ENCODE results near the gene RHOBTB1.
"Not testable (repeated sequence)": the region's sequence is repeated elsewhere in the genome, so short reads cannot be mapped to it uniquely, and the experiment has no call there.

RHOBTB1 gene

DNA sequence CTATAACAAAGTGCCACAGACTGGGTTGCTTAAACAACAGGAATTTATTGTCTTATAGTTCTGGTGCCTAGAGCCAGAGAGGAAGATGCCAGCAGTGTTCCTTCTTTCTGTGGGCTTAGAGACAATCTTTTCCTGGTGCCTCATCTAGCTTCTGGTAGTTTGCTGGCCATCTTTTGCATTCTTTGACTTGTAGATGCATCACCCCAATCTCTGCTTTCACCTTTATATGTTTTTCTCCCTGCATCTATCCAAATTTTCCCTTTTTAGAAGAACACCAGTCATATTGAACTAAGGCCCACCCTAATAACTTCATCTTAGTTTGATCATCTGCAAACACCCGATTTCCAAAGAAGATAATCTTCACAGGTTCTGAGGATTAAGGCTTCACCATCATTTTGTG, 98.9 kb downstream of the RHOBTB1 start:
- Histone ChIP-seq H3K4me2 (ENCODE audit: low read length) (no peak overlapping the region), H3K4me3 (ENCODE audit: low read depth, low read length, poor library complexity, severe bottlenecking) (no peak overlapping the region), H3K9me3 (ENCODE audit: low read length) (no peaks in the 10 kb centered on the region), H4K20me1 (ENCODE audit: insufficient read depth, low read length) (no peaks in the 10 kb centered on the region), H3F3A (ENCODE audit: insufficient read depth, low read length) (no peaks in the 10 kb centered on the region), H3K4me1 (ENCODE audit: insufficient read depth, low read length, severe bottlenecking) (no peaks in the 10 kb centered on the region), H3K9me2 (ENCODE audit: low read depth, low read length) (no peaks in the 10 kb centered on the region), H3K27me3 (ENCODE audit: insufficient read depth, low read length) (no peaks in the 10 kb centered on the region), H2AFZ (ENCODE audit: low read length) (no peak overlapping the region), H3K79me2 (ENCODE audit: insufficient read depth, low read length) (no peaks in the 10 kb centered on the region), H3K36me3 (ENCODE audit: insufficient read depth, low read length) (no peaks in the 10 kb centered on the region), H3K27ac (ENCODE audit: low read depth, low read length, poor library complexity, severe bottlenecking) (no peak overlapping the region), H3K9ac (ENCODE audit: low read length) (no peak overlapping the region)
- no peak for TF ChIP-seq EZH2 (IDR thresholded peaks at IDR 0.05; ENCODE audit: borderline replicate concordance, low read length)
- TF ChIP-seq CTCF (IDR thresholded peaks at IDR 0.05; ENCODE audit: low read length): no peak

- Histone ChIP-seq H3K79me2 (ENCODE audit: insufficient read depth, low read length) (no peaks in the 10 kb centered on the region), H3K9me3 (ENCODE audit: low read length) (no peaks in the 10 kb centered on the region), H3K4me1 (ENCODE audit: insufficient read depth, low read length, severe bottlenecking) (no peaks in the 10 kb centered on the region), H3K36me3 (ENCODE audit: insufficient read depth, low read length) (no peaks in the 10 kb centered on the region), H3K4me3 (ENCODE audit: low read depth, low read length, poor library complexity, severe bottlenecking) (no peak overlapping the region), H3K9me2 (ENCODE audit: low read depth, low read length) (no peaks in the 10 kb centered on the region), H2AFZ (ENCODE audit: low read length) (no peak overlapping the region), H3K27ac (ENCODE audit: low read depth, low read length, poor library complexity, severe bottlenecking) (no peak overlapping the region), H3K27me3 (ENCODE audit: insufficient read depth, low read length) (no peaks in the 10 kb centered on the region), H3K4me2 (ENCODE audit: low read length) (no peak overlapping the region), H3F3A (ENCODE audit: insufficient read depth, low read length) (no peaks in the 10 kb centered on the region), H3K9ac (ENCODE audit: low read length) (no peak overlapping the region), H4K20me1 (ENCODE audit: insufficient read depth, low read length) (no peaks in the 10 kb centered on the region)
- TF ChIP-seq EZH2 (IDR thresholded peaks at IDR 0.05; ENCODE audit: borderline replicate concordance, low read length) (no peak), CTCF (IDR thresholded peaks at IDR 0.05; ENCODE audit: low read length) (no peak)
Observed at GRCh38 chr10:60842694-60843093, 101.3 kb downstream of the RHOBTB1 start.

GRCh38 chr10:60841227-60841626, 102.8 kb downstream of the RHOBTB1 start:
- not testable (repeated sequence) for H3K79me2 ChIP-seq (ENCODE audit: insufficient read depth, low read length); H2AFZ ChIP-seq (ENCODE audit: low read length); H4K20me1 ChIP-seq (ENCODE audit: insufficient read depth, low read length); H3K27ac ChIP-seq (ENCODE audit: low read depth, low read length, poor library complexity, severe bottlenecking); H3F3A ChIP-seq (ENCODE audit: insufficient read depth, low read length); H3K4me3 ChIP-seq (ENCODE audit: low read depth, low read length, poor library complexity, severe bottlenecking); H3K36me3 ChIP-seq (ENCODE audit: insufficient read depth, low read length); H3K9me2 ChIP-seq (ENCODE audit: low read depth, low read length); H3K4me2 ChIP-seq (ENCODE audit: low read length); H3K9ac ChIP-seq (ENCODE audit: low read length); H3K27me3 ChIP-seq (ENCODE audit: insufficient read depth, low read length); H3K4me1 ChIP-seq (ENCODE audit: insufficient read depth, low read length, severe bottlenecking); H3K9me3 ChIP-seq (ENCODE audit: low read length)

DNA sequence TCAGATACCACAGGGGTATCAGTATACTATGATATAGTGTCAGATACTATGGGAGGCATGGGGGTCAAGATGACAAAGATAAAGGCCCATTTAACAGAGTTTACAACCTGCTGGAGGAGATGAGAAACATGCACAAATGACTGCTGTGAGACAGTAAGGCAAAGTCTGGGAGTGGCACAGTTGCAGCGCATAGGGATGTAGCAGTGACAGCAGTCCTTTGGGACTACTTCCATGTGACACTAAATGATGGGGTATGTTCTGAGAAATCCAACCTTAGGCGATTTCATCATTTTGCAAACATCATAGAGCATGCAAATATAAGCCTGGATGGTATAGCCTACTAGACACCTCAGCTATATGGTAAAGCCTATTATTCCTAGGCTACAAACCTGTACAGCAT, 108.9 kb downstream of the RHOBTB1 start:
- Histone ChIP-seq H3K9me2 (ENCODE audit: low read depth, low read length) (no peaks in the 10 kb centered on the region), H3K79me2 (ENCODE audit: insufficient read depth, low read length) (no peaks in the 10 kb centered on the region), H4K20me1 (ENCODE audit: insufficient read depth, low read length) (no peaks in the 10 kb centered on the region), H2AFZ (ENCODE audit: low read length) (no peak overlapping the region), H3K4me2 (ENCODE audit: low read length) (no peak overlapping the region), H3K4me1 (ENCODE audit: insufficient read depth, low read length, severe bottlenecking) (no peaks in the 10 kb centered on the region), H3K27me3 (ENCODE audit: insufficient read depth, low read length) (no peaks in the 10 kb centered on the region), H3K9ac (ENCODE audit: low read length) (no peak overlapping the region), H3K9me3 (ENCODE audit: low read length) (no peaks in the 10 kb centered on the region), H3K4me3 (ENCODE audit: low read depth, low read length, poor library complexity, severe bottlenecking) (no peak overlapping the region), H3K36me3 (ENCODE audit: insufficient read depth, low read length) (no peaks in the 10 kb centered on the region), H3F3A (ENCODE audit: insufficient read depth, low read length) (no peaks in the 10 kb centered on the region), H3K27ac (ENCODE audit: low read depth, low read length, poor library complexity, severe bottlenecking) (no peak overlapping the region)
- TF ChIP-seq CTCF (IDR thresholded peaks at IDR 0.05; ENCODE audit: low read length) (no peak), EZH2 (IDR thresholded peaks at IDR 0.05; ENCODE audit: borderline replicate concordance, low read length) (no peak)

Data from OCI-LY1 (cell line).